Limb (tissue), 2 donors: ENCODE results near the gene CITED1.

ENCODE experiments used
- DNase-seq, 2 donors: peaks; one replicate each; pipeline ENCODE4 v3.0.0-alpha.2; 2016; ENCODE audit errors: extremely low spot score in 2 of 2

Gene CITED1

GRCh38 chrX:72270316-72270866, 35.3 kb downstream of the CITED1 start:
- no peak for DNase-seq

GRCh38 chrX:72269671-72270251, 36.0 kb downstream of the CITED1 start:
- no peak for DNase-seq

GRCh38 chrX:72268597-72269365, 36.9 kb downstream of the CITED1 start:
- no peak for DNase-seq

GRCh38 chrX:72265263-72265662, 40.5 kb downstream of the CITED1 start:
- no peak for DNase-seq

- DNase-seq = no peak
These were observed 43.6 kb downstream of the CITED1 start for GRCh38 chrX:72262077-72262476.

GRCh38 chrX:72260448-72260847, 45.3 kb downstream of the CITED1 start:
- DNase-seq = no peak

GRCh38 chrX:72258174-72258573, 47.5 kb downstream of the CITED1 start:
- no peak for DNase-seq

GRCh38 chrX:72255864-72256263, 49.9 kb downstream of the CITED1 start:
- no peak for DNase-seq

GRCh38 chrX:72255445-72255844, 50.3 kb downstream of the CITED1 start:
- DNase-seq = peak in 1 of 2 donors; percentile 36

- peak in 1 of 2 donors; percentile 34 for DNase-seq
These were observed 50.9 kb downstream of the CITED1 start for GRCh38 chrX:72254816-72255215.

GRCh38 chrX:72253686-72254085, 52.0 kb downstream of the CITED1 start:
- no peak for DNase-seq
